Astrocyte (in vitro differentiated cells and primary cell): ENCODE data around the gene PLA2G4F.

Experiments
- EZH2 ChIP-seq: IDR thresholded peaks from 2 replicates; pipeline ENCODE4 v1.6.1; 2012; ENCODE audit warnings: mild to moderate bottlenecking, low read length, inconsistent platforms; ENCODE audit not compliant: insufficient read depth
- TF ChIP-seq, protein P1 (sequence below): IDR thresholded peaks from 2 replicates; pipeline ENCODE4 v1.5.1; 2011; ENCODE audit warnings: low read depth, mild to moderate bottlenecking, inconsistent platforms, low read length, moderate library complexity; ENCODE audit not compliant: insufficient read depth

DNA sequence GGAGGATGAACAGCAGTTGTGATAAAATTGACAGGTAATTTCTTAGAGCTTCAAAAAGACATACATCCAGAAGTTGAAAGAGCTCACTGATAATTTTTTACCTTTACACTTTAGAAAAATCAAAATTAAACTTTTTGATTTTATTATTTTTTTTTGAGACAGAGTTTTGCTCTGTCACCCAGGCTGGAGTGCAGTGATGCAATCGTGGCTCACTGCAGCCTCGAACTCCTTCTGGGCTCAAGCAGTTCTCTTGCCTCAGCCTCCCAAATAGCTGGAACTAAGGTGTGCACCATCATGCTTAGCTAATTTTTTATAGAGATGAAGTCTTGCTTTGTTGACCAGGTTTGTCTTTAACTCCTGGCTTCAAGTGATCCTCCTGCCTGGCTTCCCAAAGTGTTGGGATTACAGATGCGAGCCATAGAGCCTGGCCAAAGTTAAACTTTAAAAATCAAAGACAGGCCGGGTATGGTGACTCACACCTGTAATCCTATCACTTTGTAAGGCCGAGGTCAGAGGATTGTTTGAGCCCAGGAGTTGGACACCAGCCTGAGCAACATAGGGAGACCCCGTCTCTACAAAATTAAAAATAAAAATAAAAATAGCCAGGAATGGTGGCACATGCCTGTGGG lies 21.7 kb downstream of the PLA2G4F start:
- TF ChIP-seq, protein P1, sequence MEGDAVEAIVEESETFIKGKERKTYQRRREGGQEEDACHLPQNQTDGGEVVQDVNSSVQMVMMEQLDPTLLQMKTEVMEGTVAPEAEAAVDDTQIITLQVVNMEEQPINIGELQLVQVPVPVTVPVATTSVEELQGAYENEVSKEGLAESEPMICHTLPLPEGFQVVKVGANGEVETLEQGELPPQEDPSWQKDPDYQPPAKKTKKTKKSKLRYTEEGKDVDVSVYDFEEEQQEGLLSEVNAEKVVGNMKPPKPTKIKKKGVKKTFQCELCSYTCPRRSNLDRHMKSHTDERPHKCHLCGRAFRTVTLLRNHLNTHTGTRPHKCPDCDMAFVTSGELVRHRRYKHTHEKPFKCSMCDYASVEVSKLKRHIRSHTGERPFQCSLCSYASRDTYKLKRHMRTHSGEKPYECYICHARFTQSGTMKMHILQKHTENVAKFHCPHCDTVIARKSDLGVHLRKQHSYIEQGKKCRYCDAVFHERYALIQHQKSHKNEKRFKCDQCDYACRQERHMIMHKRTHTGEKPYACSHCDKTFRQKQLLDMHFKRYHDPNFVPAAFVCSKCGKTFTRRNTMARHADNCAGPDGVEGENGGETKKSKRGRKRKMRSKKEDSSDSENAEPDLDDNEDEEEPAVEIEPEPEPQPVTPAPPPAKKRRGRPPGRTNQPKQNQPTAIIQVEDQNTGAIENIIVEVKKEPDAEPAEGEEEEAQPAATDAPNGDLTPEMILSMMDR: no peak
- no peak for TF ChIP-seq EZH2
